NT2/D1 (cell line): ENCODE measurements around the gene MYOCOS.
A peak's percentile ranks its signal among the peaks of the same experiment; 100 is the strongest.
"Not testable (repeated sequence)": the region's sequence is repeated elsewhere in the genome, so short reads cannot be mapped to it uniquely, and the experiment has no call there.

ENCODE experiments used
- DNase-seq: peaks from one replicate; pipeline ENCODE4 v3.0.0-alpha.2; 2011; ENCODE audit warnings: low read depth, low spot score
- H3K27me3 ChIP-seq: 2 replicates; pipeline ENCODE4 v1.6.0; 2011; ENCODE audit warnings: mild to moderate bottlenecking; ENCODE audit not compliant: insufficient read length, insufficient read depth
- H3K36me3 ChIP-seq: 2 replicates; pipeline ENCODE4 v1.6.1; 2011; ENCODE audit warnings: mild to moderate bottlenecking, low read length, mixed read lengths; ENCODE audit not compliant: insufficient read depth, insufficient read length
- H3K4me1 ChIP-seq: 2 replicates; pipeline ENCODE4 v1.5.1; 2011; ENCODE audit not compliant: insufficient read depth, insufficient read length
- H3K4me3 ChIP-seq: 2 replicates; pipeline ENCODE4 v1.5.1; 2011; ENCODE audit warnings: low read depth; ENCODE audit not compliant: insufficient read length
- H3K9ac ChIP-seq: 2 replicates; pipeline ENCODE4 v1.6.0; 2011; ENCODE audit warnings: low read depth; ENCODE audit not compliant: insufficient read length
- H3K9me3 ChIP-seq: 2 replicates; pipeline ENCODE4 v1.5.1; 2011; ENCODE audit warnings: mild to moderate bottlenecking, low read length; ENCODE audit not compliant: insufficient read depth
- SUZ12 ChIP-seq: IDR thresholded peaks from 2 replicates; pipeline ENCODE4 v1.6.1; 2011; ENCODE audit not compliant: insufficient read length, insufficient read depth; ENCODE audit errors: extremely low read depth
- YY1 ChIP-seq: IDR thresholded peaks from 2 replicates; pipeline ENCODE4 v1.6.1; 2011; ENCODE audit not compliant: insufficient read length, insufficient read depth
- ZNF274 ChIP-seq: IDR thresholded peaks from 2 replicates; pipeline ENCODE4 v1.6.1; 2011; ENCODE audit warnings: mild to moderate bottlenecking, low read depth, low read length

The MYOCOS gene

DNA sequence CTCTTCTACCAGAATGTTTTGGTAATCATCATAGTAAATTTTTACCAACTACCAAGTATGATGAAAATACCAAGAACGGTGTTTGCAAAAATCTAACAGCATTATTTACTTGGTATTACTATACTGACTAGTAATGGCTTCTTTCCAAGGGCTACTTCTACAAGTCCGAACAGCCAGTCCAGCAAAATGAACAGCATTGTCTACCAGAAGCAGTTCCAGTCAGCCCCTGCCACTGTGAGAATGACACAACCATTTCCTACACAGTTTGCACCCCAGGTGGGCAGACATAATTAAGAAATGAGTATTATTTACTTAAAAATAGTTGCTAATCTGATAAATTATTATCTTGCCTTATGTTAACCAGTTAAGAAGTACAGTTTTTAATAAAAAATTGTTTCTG, 33.8 kb upstream of the MYOCOS start:
- no peak for TF ChIP-seq ZNF274
- TF ChIP-seq SUZ12: no peak
- TF ChIP-seq YY1: no peak
- Histone ChIP-seq H3K4me3 (no peak overlapping the region), H3K27me3 (no peaks in the 10 kb centered on the region), H3K9ac (no peak overlapping the region), H3K4me1 (no peaks in the 10 kb centered on the region), H3K9me3 (no peaks in the 10 kb centered on the region), H3K36me3 (peaks cover 95% of the 10 kb centered on the region)
- no peak for DNase-seq

GRCh38 chr1:171590022-171590421, 32.0 kb upstream of the MYOCOS start:
- Histone ChIP-seq H3K9ac (no peak overlapping the region), H3K27me3 (no peaks in the 10 kb centered on the region), H3K36me3 (peaks cover 93% of the 10 kb centered on the region), H3K4me3 (no peak overlapping the region), H3K4me1 (no peaks in the 10 kb centered on the region), H3K9me3 (no peaks in the 10 kb centered on the region)
- TF ChIP-seq ZNF274 (no peak), YY1 (no peak), SUZ12 (no peak)
- DNase-seq: no peak

GRCh38 chr1:171595324-171595723, 26.7 kb upstream of the MYOCOS start:
- Histone ChIP-seq H3K9ac (no peak overlapping the region), H3K36me3 (peaks cover 50% of the 10 kb centered on the region)

GRCh38 chr1:171596119-171596518, 25.9 kb upstream of the MYOCOS start:
- H3K9me3 ChIP-seq: no peaks in the 10 kb centered on the region
- no peak for DNase-seq
- no peak for TF ChIP-seq SUZ12
- no peak for TF ChIP-seq ZNF274
- TF ChIP-seq YY1: no peak
- no peak overlapping the region for H3K9ac ChIP-seq
- H3K27me3 ChIP-seq: no peaks in the 10 kb centered on the region
- no peaks in the 10 kb centered on the region for H3K4me1 ChIP-seq
- no peak overlapping the region for H3K4me3 ChIP-seq
- H3K36me3 ChIP-seq: peaks cover 42% of the 10 kb centered on the region

More at GRCh38 chr1:171595324-171595723, 26.7 kb upstream of the MYOCOS start:
- no peak overlapping the region for H3K4me3 ChIP-seq
- no peaks in the 10 kb centered on the region for H3K27me3 ChIP-seq
- no peak for TF ChIP-seq ZNF274
- TF ChIP-seq YY1: no peak
- no peak for TF ChIP-seq SUZ12
- DNase-seq: no peak
- H3K9me3 ChIP-seq: no peaks in the 10 kb centered on the region
- H3K4me1 ChIP-seq: no peaks in the 10 kb centered on the region

- Histone ChIP-seq H3K9me3 (no peaks in the 10 kb centered on the region), H3K9ac (no peak overlapping the region), H3K36me3 (peaks cover 36% of the 10 kb centered on the region), H3K4me1 (no peaks in the 10 kb centered on the region), H3K4me3 (no peak overlapping the region), H3K27me3 (no peaks in the 10 kb centered on the region)
- TF ChIP-seq YY1 (no peak), SUZ12 (no peak), ZNF274 (no peak)
- DNase-seq: no peak
Measured at GRCh38 chr1:171596705-171597104, 25.3 kb upstream of the MYOCOS start.

GRCh38 chr1:171597203-171597602, 24.8 kb upstream of the MYOCOS start:
- Histone ChIP-seq H3K27me3 (no peaks in the 10 kb centered on the region), H3K9me3 (no peaks in the 10 kb centered on the region), H3K4me3 (no peak overlapping the region), H3K4me1 (no peaks in the 10 kb centered on the region), H3K36me3 (peaks cover 31% of the 10 kb centered on the region), H3K9ac (no peak overlapping the region)
- TF ChIP-seq ZNF274 (no peak), SUZ12 (no peak), YY1 (no peak)
- DNase-seq: no peak

DNA sequence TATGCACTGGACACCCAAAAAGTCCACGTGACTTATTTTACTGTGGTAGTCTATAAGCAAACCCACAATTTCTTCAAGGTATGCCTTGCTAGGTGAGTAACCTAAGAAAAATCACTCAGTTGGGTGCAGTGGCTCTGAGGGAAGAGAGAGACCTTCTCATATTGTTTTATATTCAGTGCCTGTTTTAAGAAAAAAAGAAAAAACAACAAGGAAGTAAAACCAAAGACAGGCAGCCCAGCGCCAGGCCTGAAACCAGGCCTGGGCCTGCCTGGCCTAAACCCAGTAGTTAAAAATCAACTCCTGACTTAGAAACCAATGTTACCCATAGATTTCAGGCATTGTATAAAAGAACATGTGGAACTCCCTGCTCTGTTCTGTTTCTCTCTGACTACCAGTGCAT, 21.7 kb upstream of the MYOCOS start:
- not testable (repeated sequence) for H3K9me3 ChIP-seq, H3K4me1 ChIP-seq, H3K4me3 ChIP-seq, H3K9ac ChIP-seq, H3K27me3 ChIP-seq, DNase-seq, H3K36me3 ChIP-seq

- no peaks in the 10 kb centered on the region for H3K36me3 ChIP-seq
- H3K9me3 ChIP-seq: no peaks in the 10 kb centered on the region
- H3K4me1 ChIP-seq: peaks cover 2% of the 10 kb centered on the region
- no peaks in the 10 kb centered on the region for H3K27me3 ChIP-seq
- TF ChIP-seq YY1: no peak
- no peak for TF ChIP-seq ZNF274
- no peak for TF ChIP-seq SUZ12
- no peak overlapping the region for H3K9ac ChIP-seq
- DNase-seq: no peak
- H3K4me3 ChIP-seq: no peak overlapping the region
Measured at GRCh38 chr1:171600862-171601261, 21.2 kb upstream of the MYOCOS start.

DNA sequence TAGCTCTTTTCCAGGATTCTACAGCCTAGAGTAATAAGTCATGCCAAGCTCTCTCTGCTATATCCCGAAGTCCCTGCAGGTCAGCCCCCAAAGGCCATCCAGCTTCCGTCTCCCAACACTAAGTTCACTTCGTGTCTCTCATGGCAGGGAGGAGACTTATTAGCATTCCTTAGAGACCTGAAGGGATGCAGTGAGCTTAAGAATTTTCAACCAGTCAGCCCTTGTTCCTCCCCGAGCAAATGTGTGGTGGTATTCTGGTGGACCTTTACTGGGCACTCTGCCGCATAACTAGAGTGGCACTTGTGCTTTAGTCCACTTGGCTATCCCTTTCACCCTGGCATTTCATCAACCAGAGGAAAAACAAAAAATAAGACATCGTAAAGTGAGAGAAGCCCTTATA, 19.0 kb upstream of the MYOCOS start:
- H3K36me3 ChIP-seq, H3K27me3 ChIP-seq, H3K9me3 ChIP-seq, H3K4me1 ChIP-seq, H3K4me3 ChIP-seq, H3K9ac ChIP-seq: not testable (repeated sequence)
- DNase-seq: peak; percentile 23
